ENCODE data around the gene CDH15.

The CDH15 gene

GRCh38 chr16:89140981-89141883 is 30.3 kb upstream of the CDH15 start:
- TF ChIP-seq, protein P1, sequence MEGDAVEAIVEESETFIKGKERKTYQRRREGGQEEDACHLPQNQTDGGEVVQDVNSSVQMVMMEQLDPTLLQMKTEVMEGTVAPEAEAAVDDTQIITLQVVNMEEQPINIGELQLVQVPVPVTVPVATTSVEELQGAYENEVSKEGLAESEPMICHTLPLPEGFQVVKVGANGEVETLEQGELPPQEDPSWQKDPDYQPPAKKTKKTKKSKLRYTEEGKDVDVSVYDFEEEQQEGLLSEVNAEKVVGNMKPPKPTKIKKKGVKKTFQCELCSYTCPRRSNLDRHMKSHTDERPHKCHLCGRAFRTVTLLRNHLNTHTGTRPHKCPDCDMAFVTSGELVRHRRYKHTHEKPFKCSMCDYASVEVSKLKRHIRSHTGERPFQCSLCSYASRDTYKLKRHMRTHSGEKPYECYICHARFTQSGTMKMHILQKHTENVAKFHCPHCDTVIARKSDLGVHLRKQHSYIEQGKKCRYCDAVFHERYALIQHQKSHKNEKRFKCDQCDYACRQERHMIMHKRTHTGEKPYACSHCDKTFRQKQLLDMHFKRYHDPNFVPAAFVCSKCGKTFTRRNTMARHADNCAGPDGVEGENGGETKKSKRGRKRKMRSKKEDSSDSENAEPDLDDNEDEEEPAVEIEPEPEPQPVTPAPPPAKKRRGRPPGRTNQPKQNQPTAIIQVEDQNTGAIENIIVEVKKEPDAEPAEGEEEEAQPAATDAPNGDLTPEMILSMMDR (IDR thresholded peaks at IDR 0.05): no peak
- no peak for DNase-seq (ENCODE audit: low spot score)
- Histone ChIP-seq H3K4me3 (no peak overlapping the region), H3K27ac (no peak overlapping the region)

DNA sequence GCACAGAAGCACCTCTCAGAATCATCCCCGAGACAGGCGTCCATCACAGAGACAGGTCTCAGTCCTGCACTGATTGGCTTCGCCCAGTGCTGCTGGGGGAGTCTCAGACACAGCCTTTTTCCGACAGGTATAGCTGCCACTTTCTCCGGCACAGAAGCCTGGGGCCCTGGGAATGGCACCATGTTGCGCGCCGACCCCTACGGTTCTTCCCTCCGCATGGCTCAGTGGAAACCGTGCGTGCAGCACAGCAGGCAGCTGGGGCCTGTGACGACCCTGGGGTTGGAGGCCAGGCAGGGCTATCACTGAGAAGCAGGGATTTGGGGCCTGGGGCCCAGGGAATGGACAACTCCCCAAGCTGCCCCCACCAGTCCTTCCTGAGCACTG is 29.7 kb upstream of the CDH15 start:
- DNase-seq (ENCODE audit: low spot score): no peak
- TF ChIP-seq, protein P1 (IDR thresholded peaks at IDR 0.05): no peak
- Histone ChIP-seq H3K27ac (no peak overlapping the region), H3K4me3 (no peak overlapping the region)

DNA sequence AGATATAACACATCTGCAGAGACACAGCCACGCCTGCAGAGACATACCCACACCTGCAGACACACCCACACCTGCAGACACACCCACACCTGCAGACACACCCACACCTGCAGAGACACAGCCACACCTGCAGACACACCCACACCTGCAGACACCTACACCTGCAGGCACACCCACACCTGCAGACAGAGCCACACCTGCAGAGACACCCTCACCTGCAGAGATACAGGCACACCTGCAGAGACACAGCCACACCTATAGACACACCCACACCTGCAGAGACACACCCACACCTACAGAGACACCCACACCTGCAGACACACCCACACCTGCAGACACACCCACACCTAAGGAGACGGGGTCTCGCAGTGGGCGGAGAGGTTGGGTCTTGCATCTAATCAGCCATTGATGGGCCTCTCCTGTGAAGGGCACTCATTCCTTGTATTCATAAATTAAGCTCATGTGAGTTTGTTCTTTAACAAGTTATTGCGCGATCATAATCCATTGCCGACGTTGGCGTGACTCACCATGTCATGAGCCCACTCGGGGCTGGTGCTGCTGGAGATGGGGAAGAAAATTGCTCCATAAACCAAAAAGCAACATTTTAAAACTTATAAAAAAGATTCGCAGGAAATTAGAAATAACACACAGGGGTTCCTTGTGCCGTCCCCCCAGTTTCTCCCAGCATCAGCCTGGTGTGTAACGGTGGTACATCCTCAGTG is 28.9 kb upstream of the CDH15 start:
- TF ChIP-seq, protein P1 (IDR thresholded peaks at IDR 0.05): no peak
- no peak for DNase-seq (ENCODE audit: low spot score)
- no peak overlapping the region for H3K4me3 ChIP-seq
- H3K27ac ChIP-seq: no peak overlapping the region

DNA sequence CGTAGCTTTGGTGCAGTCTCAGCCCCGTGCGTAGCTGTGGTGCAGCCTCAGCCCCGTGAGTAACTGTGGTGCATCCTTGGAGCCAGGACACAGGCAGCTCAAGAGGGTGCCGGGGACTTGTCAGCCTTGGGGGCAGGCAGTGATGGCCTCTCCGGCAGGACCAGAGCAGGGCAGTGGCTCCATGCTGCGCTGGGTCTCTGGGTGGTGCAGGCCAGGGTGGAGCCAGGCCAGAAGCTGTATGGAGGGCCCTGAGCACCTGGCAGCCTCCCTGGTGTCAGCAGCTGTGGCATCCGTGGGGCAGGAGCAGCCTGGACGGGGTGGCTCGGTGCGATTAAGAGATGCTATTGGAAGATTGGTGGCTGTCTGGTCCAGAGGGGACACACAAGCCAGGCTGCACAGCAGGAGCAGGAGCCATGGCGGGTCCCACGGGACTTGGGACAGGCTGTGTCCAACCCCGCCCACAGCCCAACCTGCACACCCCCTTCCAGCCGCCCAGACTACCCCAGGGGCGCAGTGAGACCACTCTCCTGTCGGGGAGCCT is 28.3 kb upstream of the CDH15 start:
- Histone ChIP-seq H3K27ac (no peak overlapping the region), H3K4me3 (no peak overlapping the region)
- TF ChIP-seq, protein P1 (IDR thresholded peaks at IDR 0.05): no peak
- DNase-seq (ENCODE audit: low spot score): no peak

DNA sequence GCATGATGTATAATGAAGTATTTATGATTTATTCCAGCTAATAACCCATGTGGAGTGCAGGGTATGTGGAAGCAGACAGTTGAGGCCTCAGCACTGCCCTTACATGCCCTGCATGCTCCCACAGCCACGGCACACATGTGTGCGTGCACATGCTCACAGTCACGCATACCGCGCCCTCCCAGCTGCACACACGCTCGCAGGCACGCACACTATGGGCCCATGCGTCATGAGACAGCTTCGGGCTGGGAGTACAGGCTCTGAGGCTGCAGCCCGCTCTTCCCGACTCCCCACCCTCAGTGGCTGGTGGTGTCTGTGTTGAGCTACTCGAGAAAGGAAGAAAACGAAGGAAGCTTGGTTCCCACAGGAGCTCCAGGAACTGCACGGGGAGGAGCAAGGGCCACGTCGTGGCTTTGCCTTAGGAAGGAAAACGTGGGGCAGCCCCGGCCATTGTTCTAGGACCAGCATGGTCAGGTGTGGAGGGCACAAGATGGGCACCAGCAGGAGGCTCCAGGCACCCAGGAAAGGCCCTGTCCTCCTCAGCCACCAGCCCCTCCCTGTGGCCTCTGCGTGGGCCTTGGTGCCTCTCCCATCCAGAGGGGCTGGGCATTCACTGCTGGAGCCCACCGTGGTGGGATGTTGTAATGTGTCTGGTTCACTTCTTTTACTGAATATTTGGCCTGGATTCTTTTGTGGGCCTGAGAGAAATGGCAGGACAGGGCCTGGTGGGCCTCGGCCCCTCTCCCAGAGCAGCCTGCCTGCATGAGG is 27.5 kb upstream of the CDH15 start:
- no peak for DNase-seq (ENCODE audit: low spot score)
- TF ChIP-seq, protein P1 (IDR thresholded peaks at IDR 0.05): no peak

GRCh38 chr16:89144681-89145080 is 26.9 kb upstream of the CDH15 start:
- Histone ChIP-seq H3K27ac (no peak overlapping the region), H3K4me3 (no peak overlapping the region)
- DNase-seq (ENCODE audit: low spot score): no peak
- TF ChIP-seq, protein P1 (IDR thresholded peaks at IDR 0.05): no peak

More for the DNA sequence above, 27.5 kb upstream of the CDH15 start:
- Histone ChIP-seq H3K27ac (no peak overlapping the region), H3K4me3 (no peak overlapping the region)
